IMR-90 (cell line): ENCODE results near the gene PTGDR.

ENCODE experiments used
- BHLHE40 ChIP-seq: fragments of 150-350 bp; IDR thresholded peaks from 2 replicates; pipeline ENCODE4 v1.6.1; 2016; ENCODE audit warnings: mild to moderate bottlenecking, low read depth, low read length
- CTCF ChIP-seq: conservative IDR thresholded peaks from 2 replicates; pipeline ENCODE4 v1.5.1; 2012; ENCODE audit warnings: mild to moderate bottlenecking, low read depth, low read length, improper control_type of control experiment
- FOS ChIP-seq: fragments of 150-350 bp; IDR thresholded peaks from 2 replicates; pipeline ENCODE4 v1.6.1; 2016; ENCODE audit warnings: low read depth, low read length
- POLR2A ChIP-seq: IDR thresholded peaks from 2 replicates; pipeline ENCODE4 v1.6.1; 2012; ENCODE audit warnings: mild to moderate bottlenecking, low read depth, low read length

- TF ChIP-seq BHLHE40 (no peak), CTCF (no peak), FOS (no peak), POLR2A (no peak)
These were observed 7.9 kb downstream of the PTGDR start for GRCh38 chr14:52275372-52275771.
